Endodermal cell (in vitro differentiated cells): ENCODE data around the gene REG1A. TPM values are rescaled to one million over a fixed set of nuclear protein-coding genes. Genes with fewer than 3 reads are reported as not detected.

ENCODE experiments used
- DNase-seq: peaks from one replicate; pipeline ENCODE4 v3.0.0-alpha.2; 2017
- H3K27ac ChIP-seq: 2 replicates; pipeline ENCODE4 v1.5.1; 2013; ENCODE audit warnings: mild to moderate bottlenecking, low read depth, low read length, moderate library complexity
- H3K27me3 ChIP-seq: 2 replicates; pipeline ENCODE4 v1.6.1; 2013; ENCODE audit warnings: mild to moderate bottlenecking, low read length, moderate library complexity; ENCODE audit not compliant: insufficient read depth, control insufficient read depth, poor library complexity, severe bottlenecking
- H3K36me3 ChIP-seq: 2 replicates; pipeline ENCODE4 v1.7.0; 2013; ENCODE audit warnings: mild to moderate bottlenecking, low read length, moderate library complexity; ENCODE audit not compliant: control insufficient read depth, insufficient read depth
- H3K4me1 ChIP-seq: one replicate; pipeline ENCODE4 v1.7.0; 2013; ENCODE audit warnings: low read length; ENCODE audit not compliant: control insufficient read depth, insufficient read depth
- H3K4me3 ChIP-seq: 2 replicates; pipeline ENCODE4 v1.5.1; 2013; ENCODE audit warnings: mild to moderate bottlenecking, low read length, moderate library complexity
- H3K9ac ChIP-seq: 2 replicates; pipeline ENCODE4 v1.6.1; 2013; ENCODE audit warnings: mild to moderate bottlenecking, low read length, moderate library complexity; ENCODE audit not compliant: poor library complexity, severe bottlenecking; ENCODE audit errors: extremely low read depth
- H3K9me3 ChIP-seq: 2 replicates; pipeline ENCODE4 v1.6.1; 2013; ENCODE audit warnings: mild to moderate bottlenecking, low read length, moderate library complexity; ENCODE audit not compliant: control insufficient read depth
- H3K27ac Mint-ChIP-seq: 2 replicates; pipeline ENCODE4 v1.8.0; 2020; ENCODE audit warnings: mixed read lengths
- H3K27me3 Mint-ChIP-seq: 2 replicates; pipeline ENCODE4 v1.8.0; 2021; ENCODE audit warnings: mild to moderate bottlenecking, mixed read lengths; ENCODE audit not compliant: insufficient read depth
- H3K36me3 Mint-ChIP-seq: 2 replicates; pipeline ENCODE4 v1.8.0; 2020; ENCODE audit warnings: low read depth, mixed read lengths
- H3K4me1 Mint-ChIP-seq: 2 replicates; pipeline ENCODE4 v1.8.0; 2020; ENCODE audit warnings: mixed read lengths
- H3K4me3 Mint-ChIP-seq: 2 replicates; pipeline ENCODE4 v1.8.0; 2020; ENCODE audit warnings: mild to moderate bottlenecking, moderate library complexity, mixed read lengths
- H3K9me3 Mint-ChIP-seq: 2 replicates; pipeline ENCODE4 v1.8.0; 2020; ENCODE audit warnings: mild to moderate bottlenecking, mixed read lengths
- WGBS, 2 experiments: methylation state at CpG; one replicate each; pipeline versions ENCODE4 v1.1.5 to v1.1.7; 2013; ENCODE audit warnings: missing lambda C conversion rate in 2 of 2, mixed read lengths in 1 of 2; ENCODE audit not compliant: insufficient coverage in 1 of 2, insufficient read length in 1 of 2; 5-methylcytosine and 5-hydroxymethylcytosine counted together
- total RNA-seq, 2 donors: library from RNA; stranded (reverse); fragmentation: NEBNext Ultra II Directional in 1 of 2; extraction: Animal tissue kit (Norgen Biotek cat#: 25700) in 1 of 2; gene quantifications; 2 replicates in 1 of 2; 3 replicates in 1 of 2; pipeline ENCODE4 v1.2.1, GENCODE V29; 2021
- TF ChIP-seq, protein P1 (sequence below): fragments of 200-600 bp; sonication (generic); conservative IDR thresholded peaks from 2 replicates; pipeline ENCODE4 v1.5.0; 2021; ENCODE audit warnings: antibody characterized with exemption, mild to moderate bottlenecking

The REG1A gene
- total RNA-seq, 2 donors from 2014 or later: not detected

DNA sequence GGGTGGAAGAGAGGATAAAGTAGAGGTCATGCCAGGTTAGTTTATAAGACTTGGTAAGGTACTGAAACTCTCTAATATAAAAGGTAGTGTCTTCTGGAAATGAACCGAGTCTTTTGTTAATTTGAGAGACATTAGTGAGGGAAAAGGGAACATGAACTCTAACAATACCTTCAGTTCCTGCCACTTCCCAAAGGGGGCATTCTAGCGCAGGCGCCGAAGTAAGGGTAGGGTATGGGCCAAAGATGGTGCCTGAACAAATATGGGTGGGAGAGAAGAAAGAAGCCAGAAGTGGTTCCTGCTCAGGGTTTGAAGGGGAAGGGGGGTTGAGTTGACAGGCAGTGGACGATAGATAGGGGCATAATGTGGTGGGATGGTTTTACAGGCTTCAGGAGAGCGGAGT, 22.4 kb upstream of the REG1A start:
- peaks cover 6% of the 10 kb centered on the region for H3K27me3 Mint-ChIP-seq
- peaks cover 21% of the 10 kb centered on the region for H3K27me3 ChIP-seq
- peaks cover 15% of the 10 kb centered on the region for H3K9me3 Mint-ChIP-seq
- no peak overlapping the region for H3K9ac ChIP-seq
- TF ChIP-seq, protein P1, sequence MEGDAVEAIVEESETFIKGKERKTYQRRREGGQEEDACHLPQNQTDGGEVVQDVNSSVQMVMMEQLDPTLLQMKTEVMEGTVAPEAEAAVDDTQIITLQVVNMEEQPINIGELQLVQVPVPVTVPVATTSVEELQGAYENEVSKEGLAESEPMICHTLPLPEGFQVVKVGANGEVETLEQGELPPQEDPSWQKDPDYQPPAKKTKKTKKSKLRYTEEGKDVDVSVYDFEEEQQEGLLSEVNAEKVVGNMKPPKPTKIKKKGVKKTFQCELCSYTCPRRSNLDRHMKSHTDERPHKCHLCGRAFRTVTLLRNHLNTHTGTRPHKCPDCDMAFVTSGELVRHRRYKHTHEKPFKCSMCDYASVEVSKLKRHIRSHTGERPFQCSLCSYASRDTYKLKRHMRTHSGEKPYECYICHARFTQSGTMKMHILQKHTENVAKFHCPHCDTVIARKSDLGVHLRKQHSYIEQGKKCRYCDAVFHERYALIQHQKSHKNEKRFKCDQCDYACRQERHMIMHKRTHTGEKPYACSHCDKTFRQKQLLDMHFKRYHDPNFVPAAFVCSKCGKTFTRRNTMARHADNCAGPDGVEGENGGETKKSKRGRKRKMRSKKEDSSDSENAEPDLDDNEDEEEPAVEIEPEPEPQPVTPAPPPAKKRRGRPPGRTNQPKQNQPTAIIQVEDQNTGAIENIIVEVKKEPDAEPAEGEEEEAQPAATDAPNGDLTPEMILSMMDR: peak; percentile 30
- H3K9me3 ChIP-seq: peaks cover 18% of the 10 kb centered on the region
- no peak overlapping the region for H3K4me3 Mint-ChIP-seq
- H3K27ac Mint-ChIP-seq: no peak overlapping the region
- H3K4me1 ChIP-seq: no peaks in the 10 kb centered on the region
- H3K27ac ChIP-seq: no peak overlapping the region
- no peaks in the 10 kb centered on the region for H3K36me3 ChIP-seq
- H3K4me1 Mint-ChIP-seq: no peaks in the 10 kb centered on the region
- H3K36me3 Mint-ChIP-seq: no peaks in the 10 kb centered on the region
- no peak for DNase-seq
- H3K4me3 ChIP-seq: no peak overlapping the region
- WGBS, 2 experiments: 88 to 94% methylated on average over 2 to 6 of the region's 6 CpGs

DNA sequence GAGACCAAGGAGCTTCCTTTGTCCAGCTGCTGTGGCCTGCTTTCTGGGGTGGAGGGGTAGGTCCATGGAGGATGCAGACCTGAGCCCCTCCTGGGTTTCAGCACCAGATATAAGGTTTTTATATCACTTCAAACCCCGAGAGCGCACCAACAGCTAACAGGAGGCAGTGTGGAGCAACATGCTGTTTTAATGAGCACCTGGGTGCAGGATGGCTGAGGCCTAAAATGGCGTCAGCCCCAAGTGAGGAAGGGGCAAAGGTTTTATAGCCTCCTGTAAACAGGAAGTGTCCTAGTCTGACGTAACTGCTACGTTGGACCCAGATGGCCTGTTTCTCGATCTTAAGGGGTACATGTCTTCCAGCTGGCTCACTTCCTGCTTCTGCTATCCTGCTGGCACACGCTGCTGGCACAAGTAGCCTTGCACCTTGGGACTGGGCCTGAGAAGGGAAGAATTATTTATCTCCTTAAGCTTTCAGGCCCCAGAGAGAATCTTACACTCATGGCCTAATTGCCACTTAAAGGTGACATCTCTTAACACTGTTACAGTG, 21.1 kb upstream of the REG1A start:
- Histone ChIP-seq H3K9me3 (peaks cover 18% of the 10 kb centered on the region), H3K4me1 (no peaks in the 10 kb centered on the region), H3K36me3 (no peaks in the 10 kb centered on the region), H3K9ac (no peak overlapping the region), H3K27me3 (peaks cover 12% of the 10 kb centered on the region), H3K27ac (no peak overlapping the region), H3K4me3 (no peak overlapping the region)
- no peak overlapping the region for H3K4me3 Mint-ChIP-seq
- peaks cover 15% of the 10 kb centered on the region for H3K9me3 Mint-ChIP-seq
- no peak overlapping the region for H3K27ac Mint-ChIP-seq
- no peaks in the 10 kb centered on the region for H3K36me3 Mint-ChIP-seq
- DNase-seq: no peak
- WGBS, 2 experiments: 87 to 95% methylated on average over 5 to 7 of the region's 7 CpGs
- TF ChIP-seq, protein P1: no peak
- peaks cover 6% of the 10 kb centered on the region for H3K27me3 Mint-ChIP-seq
- no peaks in the 10 kb centered on the region for H3K4me1 Mint-ChIP-seq

DNA sequence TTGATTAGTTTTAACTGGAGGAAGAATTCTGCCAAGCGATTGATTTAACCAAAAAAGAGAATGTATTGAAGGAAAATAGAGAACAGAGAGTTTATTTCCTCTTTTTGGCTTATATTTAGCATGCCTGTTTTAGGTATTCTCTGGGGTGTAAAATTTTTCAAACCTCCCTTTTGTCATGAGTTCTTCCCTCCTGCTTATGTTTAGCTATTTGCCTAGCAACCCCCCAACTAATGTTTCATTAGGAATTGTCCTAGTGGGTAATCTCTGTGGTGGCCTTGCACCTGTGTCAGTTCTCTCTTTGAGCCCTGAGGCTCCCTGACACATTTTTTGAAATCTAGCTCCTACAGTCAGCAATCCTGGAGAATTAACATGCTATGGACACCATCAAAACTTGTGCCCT, 20.0 kb upstream of the REG1A start:
- Histone ChIP-seq H3K9me3 (peaks cover 18% of the 10 kb centered on the region), H3K36me3 (no peaks in the 10 kb centered on the region), H3K4me3 (no peak overlapping the region), H3K4me1 (no peaks in the 10 kb centered on the region), H3K9ac (no peak overlapping the region), H3K27ac (no peak overlapping the region), H3K27me3 (peaks cover 3% of the 10 kb centered on the region)
- TF ChIP-seq, protein P1: no peak
- 71 to 92% methylated on average over 1 of the region's 1 CpG for WGBS, 2 experiments
- no peaks in the 10 kb centered on the region for H3K36me3 Mint-ChIP-seq
- no peaks in the 10 kb centered on the region for H3K4me1 Mint-ChIP-seq
- no peak overlapping the region for H3K27ac Mint-ChIP-seq
- no peak for DNase-seq
- H3K27me3 Mint-ChIP-seq: peaks cover 6% of the 10 kb centered on the region
- peaks cover 15% of the 10 kb centered on the region for H3K9me3 Mint-ChIP-seq
- no peak overlapping the region for H3K4me3 Mint-ChIP-seq
